NT2/D1 (cell line): ENCODE data around the gene MMP11.

Experiments
- SUZ12 ChIP-seq: IDR thresholded peaks from 2 replicates; pipeline ENCODE4 v1.6.1; 2011; ENCODE audit not compliant: insufficient read length, insufficient read depth; ENCODE audit errors: extremely low read depth
- ZNF274 ChIP-seq: IDR thresholded peaks from 2 replicates; pipeline ENCODE4 v1.6.1; 2011; ENCODE audit warnings: mild to moderate bottlenecking, low read depth, low read length

DNA sequence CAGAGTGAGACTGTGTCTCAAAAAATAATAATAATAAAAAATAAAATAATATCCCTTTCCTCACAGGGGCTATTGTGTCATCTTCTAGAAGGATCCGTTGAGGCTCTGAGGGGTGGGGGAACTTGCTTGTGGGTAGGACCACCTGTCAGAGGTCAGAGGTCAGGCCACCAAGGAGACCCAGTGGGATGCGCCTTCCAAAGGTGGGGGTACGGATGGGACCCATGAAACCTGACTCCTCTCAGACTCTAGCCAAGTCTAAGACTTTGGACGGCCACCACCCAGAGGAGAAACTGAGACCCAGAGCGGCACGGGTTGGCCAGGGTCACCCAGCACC, 367 bp upstream of the MMP11 start:
- TF ChIP-seq ZNF274 (no peak), SUZ12 (no peak)
